Psoas muscle (tissue), 8 donors: ENCODE data around the gene BAIAP2. TPM values are rescaled to one million over a fixed set of nuclear protein-coding genes. Genes with fewer than 3 reads are reported as not detected.

ENCODE experiments used
- ATAC-seq, 4 donors: fragments of 200-7000 bp; cut with Tn5 transposase; one replicate each; pipeline ENCODE4 v1.9.1; 2020; ENCODE audit warnings: moderate library complexity in 3 of 4, mild to moderate bottlenecking in 2 of 4
- DNase-seq, 2 donors: peaks; one replicate each; pipeline ENCODE4 v3.0.0-alpha.2; 2020
- H3K27ac ChIP-seq: fragments of 200-600 bp; one replicate; pipeline ENCODE4 v1.8.0; 2022
- H3K27me3 ChIP-seq, 3 donors: fragments of 200-600 bp in 1 of 3; one replicate each; pipeline versions ENCODE4 v1.6.1 to v1.8.0; 2013 to 2022; ENCODE audit warnings: low read length in 2 of 3, mild to moderate bottlenecking in 2 of 3, moderate library complexity in 1 of 3; ENCODE audit not compliant: insufficient read depth in 3 of 3
- H3K36me3 ChIP-seq, 2 donors: fragments of 200-600 bp in 1 of 2; one replicate each; pipeline versions ENCODE4 v1.6.1 to v1.8.0; 2013 to 2022; ENCODE audit warnings: low read depth in 1 of 2, mild to moderate bottlenecking in 1 of 2, moderate library complexity in 1 of 2; ENCODE audit not compliant: insufficient read depth in 1 of 2
- H3K4me1 ChIP-seq: fragments of 200-600 bp; one replicate; pipeline ENCODE4 v1.8.0; 2022
- H3K4me3 ChIP-seq: fragments of 200-600 bp; one replicate; pipeline ENCODE4 v1.8.0; 2022; ENCODE audit warnings: mild to moderate bottlenecking
- H3K9me3 ChIP-seq: fragments of 200-600 bp; one replicate; pipeline ENCODE4 v1.8.0; 2022
- CTCF ChIP-seq: fragments of 200-600 bp; IDR thresholded peaks from one replicate; pipeline ENCODE4 v1.8.0; 2022; ENCODE audit warnings: antibody characterized with exemption
- WGBS, 3 donors: extraction: QIAGEN DNeasy Blood & Tissue Kit; methylation state at CpG; one replicate each; pipeline versions ENCODE4 v1.1.6 to v1.1.7; 2013; 5-methylcytosine and 5-hydroxymethylcytosine counted together
- intact Hi-C, 2 donors: fragments of 100-400 bp; cut with DNase I; formaldehyde crosslinking; loops; one replicate each; pipeline versions ENCODE4 v1.11.0 to v1.14.2; 2022
- polyA plus RNA-seq, 3 donors: library from polyadenylated mRNA; stranded (reverse); fragments of 200-250 nt; gene quantifications; one replicate each; pipeline ENCODE4 v1.2.3, GENCODE V29; 2013
- total RNA-seq, 4 donors: library from RNA; stranded (reverse); fragmentation: NEBNext Ultra II Directional in 2 of 4; extraction: Animal tissue kit (Norgen Biotek cat#: 25700) in 2 of 4; gene quantifications; one replicate each; pipeline versions ENCODE4 v1.2.1 to v1.2.4, GENCODE V29; 2021 to 2023
- donor health status: healthy with polysubstance abuse.
- donor health status: DM: no; HTN: no; CAD: no; lungs with moderate emphysema.
- donor health status: Bipolar disorder and iron deficiency.
- donor health status: healthy.
- donor health status: DM: yes; HTN: yes; CAD: no.
- donor health status: DM: no; HTN: no; CAD: no.
- donor health status: DM: no; HTN: no; CAD: no.
- donor health status: DM: yes; HTN: yes; CAD: no.

Gene BAIAP2
- total and polyA plus RNA-seq, 7 donors: 3.9 to 28.9 (median 8.6) TPM

- ATAC-seq (no peak), DNase-seq (no peak)
- Histone ChIP-seq H3K27me3 (no peaks in the 10 kb centered on the region), H3K27ac (no peak overlapping the region), H3K4me3 (no peak overlapping the region), H3K36me3 (no peaks in the 10 kb centered on the region), H3K4me1 (no peaks in the 10 kb centered on the region), H3K9me3 (no peaks in the 10 kb centered on the region)
- TF ChIP-seq CTCF: no peak
- intact Hi-C loops: no loop called here
- 90 to 95% (median 92%) methylated on average over 32 to 41 of the region's 41 CpGs for WGBS, 3 donors
Observed at GRCh38 chr17:81130385-81131361, 95.7 kb downstream of the BAIAP2 start.

GRCh38 chr17:81131486-81132196 is 96.7 kb downstream of the BAIAP2 start:
- Histone ChIP-seq H3K27me3 (no peaks in the 10 kb centered on the region), H3K4me1 (no peaks in the 10 kb centered on the region), H3K27ac (no peak overlapping the region), H3K4me3 (no peak overlapping the region), H3K9me3 (no peaks in the 10 kb centered on the region), H3K36me3 (no peaks in the 10 kb centered on the region)
- WGBS, 3 donors: 92 to 94% (median 94%) methylated on average over 14 of the region's 14 CpGs
- no peak for DNase-seq
- no peak for TF ChIP-seq CTCF
- ATAC-seq: no peak
- intact Hi-C loops: no loop called here

- no peak for TF ChIP-seq CTCF
- H3K27me3 ChIP-seq: no peaks in the 10 kb centered on the region
- intact Hi-C loops: no loop called here
- no peak for DNase-seq
- 67 to 81% (median 68%) methylated on average over 9 to 11 of the region's 11 CpGs for WGBS, 3 donors
- H3K36me3 ChIP-seq: no peaks in the 10 kb centered on the region
- no peak overlapping the region for H3K27ac ChIP-seq
- no peak for ATAC-seq
- no peaks in the 10 kb centered on the region for H3K9me3 ChIP-seq
- no peaks in the 10 kb centered on the region for H3K4me1 ChIP-seq
- H3K4me3 ChIP-seq: no peak overlapping the region
Observed at GRCh38 chr17:81132197-81132540, 97.2 kb downstream of the BAIAP2 start.

- ATAC-seq: peak in 1 of 4 donors; percentile 26
- DNase-seq: no peak
- H3K9me3 ChIP-seq: no peaks in the 10 kb centered on the region
- WGBS, 3 donors: 83 to 89% (median 88%) methylated on average over 20 to 22 of the region's 22 CpGs
- intact Hi-C loops: no loop called here
- H3K4me1 ChIP-seq: no peaks in the 10 kb centered on the region
- no peaks in the 10 kb centered on the region for H3K36me3 ChIP-seq
- TF ChIP-seq CTCF: no peak
- no peaks in the 10 kb centered on the region for H3K27me3 ChIP-seq
- no peak overlapping the region for H3K4me3 ChIP-seq
- no peak overlapping the region for H3K27ac ChIP-seq
Observed at GRCh38 chr17:81132770-81133723, 98.1 kb downstream of the BAIAP2 start.
